Endothelial cell of umbilical vein (primary cell): ENCODE data around the gene RBBP4.

ENCODE experiments used
- EZH2 ChIP-seq: IDR thresholded peaks from 2 replicates; pipeline ENCODE4 v1.6.1; 2012; ENCODE audit warnings: borderline replicate concordance, low read depth, mild to moderate bottlenecking, moderate library complexity, low read length, inconsistent platforms; ENCODE audit not compliant: severe bottlenecking
- FOS ChIP-seq: IDR thresholded peaks from 2 replicates; pipeline ENCODE4 v1.6.1; 2011; ENCODE audit warnings: mild to moderate bottlenecking, low read length, moderate library complexity, borderline replicate concordance; ENCODE audit not compliant: insufficient read depth
- GATA2 ChIP-seq: IDR thresholded peaks from 2 replicates; pipeline ENCODE4 v1.7.0; 2011; ENCODE audit warnings: low read depth, mild to moderate bottlenecking, moderate library complexity, mixed read lengths, low read length; ENCODE audit not compliant: insufficient read length, insufficient read depth
- JUN ChIP-seq: IDR thresholded peaks from 2 replicates; pipeline ENCODE4 v1.6.1; 2011; ENCODE audit warnings: borderline replicate concordance, low read depth; ENCODE audit not compliant: insufficient read length, insufficient read depth
- POLR2A ChIP-seq: IDR thresholded peaks from 2 replicates; pipeline ENCODE4 v1.6.1; 2012; ENCODE audit warnings: low read depth, mild to moderate bottlenecking, control low read depth, low read length
- POLR2AphosphoS5 ChIP-seq: IDR thresholded peaks from 2 replicates; pipeline ENCODE4 v1.6.1; 2012; ENCODE audit warnings: low read depth, mild to moderate bottlenecking, control low read depth, low read length, moderate library complexity; ENCODE audit not compliant: insufficient read depth
- TF ChIP-seq, protein P1 (sequence below), 2 donors: IDR thresholded peaks; 1 replicate in 1 of 2; 2 replicates in 1 of 2; pipeline ENCODE4 v1.5.1; 2011; ENCODE audit warnings: low read length in 2 of 2, mild to moderate bottlenecking in 2 of 2, moderate library complexity in 2 of 2, control low read depth in 1 of 2, inconsistent platforms in 1 of 2, low read depth in 1 of 2; ENCODE audit not compliant: insufficient read depth in 1 of 2; ENCODE audit errors: extremely low read depth in 1 of 2
- TF ChIP-seq, protein P2 (sequence below): IDR thresholded peaks from 2 replicates; pipeline ENCODE4 v1.6.1; 2011; ENCODE audit not compliant: insufficient read depth, insufficient read length

GRCh38 chr1:32709476-32709875, 58.5 kb downstream of the RBBP4 start:
- TF ChIP-seq EZH2 (no peak), FOS (no peak), POLR2A (no peak), POLR2AphosphoS5 (no peak), GATA2 (no peak), JUN (no peak)
- TF ChIP-seq, protein P1, sequence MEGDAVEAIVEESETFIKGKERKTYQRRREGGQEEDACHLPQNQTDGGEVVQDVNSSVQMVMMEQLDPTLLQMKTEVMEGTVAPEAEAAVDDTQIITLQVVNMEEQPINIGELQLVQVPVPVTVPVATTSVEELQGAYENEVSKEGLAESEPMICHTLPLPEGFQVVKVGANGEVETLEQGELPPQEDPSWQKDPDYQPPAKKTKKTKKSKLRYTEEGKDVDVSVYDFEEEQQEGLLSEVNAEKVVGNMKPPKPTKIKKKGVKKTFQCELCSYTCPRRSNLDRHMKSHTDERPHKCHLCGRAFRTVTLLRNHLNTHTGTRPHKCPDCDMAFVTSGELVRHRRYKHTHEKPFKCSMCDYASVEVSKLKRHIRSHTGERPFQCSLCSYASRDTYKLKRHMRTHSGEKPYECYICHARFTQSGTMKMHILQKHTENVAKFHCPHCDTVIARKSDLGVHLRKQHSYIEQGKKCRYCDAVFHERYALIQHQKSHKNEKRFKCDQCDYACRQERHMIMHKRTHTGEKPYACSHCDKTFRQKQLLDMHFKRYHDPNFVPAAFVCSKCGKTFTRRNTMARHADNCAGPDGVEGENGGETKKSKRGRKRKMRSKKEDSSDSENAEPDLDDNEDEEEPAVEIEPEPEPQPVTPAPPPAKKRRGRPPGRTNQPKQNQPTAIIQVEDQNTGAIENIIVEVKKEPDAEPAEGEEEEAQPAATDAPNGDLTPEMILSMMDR (IDR thresholded peaks at IDR 0.05; ENCODE audit: extremely low read depth in 1 of 2, insufficient read depth in 1 of 2, low read depth in 1 of 2, low read length in 2 of 2), result no peak
- TF ChIP-seq, protein P2, sequence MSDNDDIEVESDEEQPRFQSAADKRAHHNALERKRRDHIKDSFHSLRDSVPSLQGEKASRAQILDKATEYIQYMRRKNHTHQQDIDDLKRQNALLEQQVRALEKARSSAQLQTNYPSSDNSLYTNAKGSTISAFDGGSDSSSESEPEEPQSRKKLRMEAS, result no peak
